COLO668 (cell line): ENCODE results near the gene PCNX1.
"Not testable (repeated sequence)": the region's sequence is repeated elsewhere in the genome, so short reads cannot be mapped to it uniquely, and the experiment has no call there.

Source experiments
- DNase-seq: peaks from one replicate; lab custom pipeline; 2025; ENCODE audit not compliant: unreplicated experiment; lab: John Stamatoyannopoulos, UW

Gene PCNX1

GRCh38 chr14:70915415-70915814 lies 8.2 kb downstream of the PCNX1 start:
- no peak for DNase-seq

GRCh38 chr14:70916300-70916699 lies 9.0 kb downstream of the PCNX1 start:
- no peak for DNase-seq

- no peak for DNase-seq
These were observed 9.5 kb downstream of the PCNX1 start for GRCh38 chr14:70916799-70917198.

DNA sequence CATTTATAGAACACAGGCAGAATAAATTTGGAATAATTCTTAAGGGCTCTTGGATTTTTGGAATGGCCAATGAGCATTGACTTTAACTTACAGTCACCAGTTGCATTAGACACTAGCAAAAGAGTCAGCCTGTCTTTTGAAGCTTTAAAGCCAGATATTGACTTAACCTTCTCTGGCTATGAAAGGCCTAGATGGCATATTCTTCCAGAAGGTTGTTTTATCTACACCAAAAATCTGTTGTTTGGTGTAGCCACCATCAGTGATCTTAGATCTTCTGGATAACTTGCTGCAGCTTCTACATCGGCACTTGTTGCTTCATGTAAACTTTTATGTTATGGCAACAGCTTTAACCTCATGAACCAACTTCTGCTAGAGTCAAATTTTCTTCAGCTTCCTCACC lies 10.4 kb downstream of the PCNX1 start:
- no peak for DNase-seq

GRCh38 chr14:70919774-70920173 lies 12.5 kb downstream of the PCNX1 start:
- no peak for DNase-seq

DNA sequence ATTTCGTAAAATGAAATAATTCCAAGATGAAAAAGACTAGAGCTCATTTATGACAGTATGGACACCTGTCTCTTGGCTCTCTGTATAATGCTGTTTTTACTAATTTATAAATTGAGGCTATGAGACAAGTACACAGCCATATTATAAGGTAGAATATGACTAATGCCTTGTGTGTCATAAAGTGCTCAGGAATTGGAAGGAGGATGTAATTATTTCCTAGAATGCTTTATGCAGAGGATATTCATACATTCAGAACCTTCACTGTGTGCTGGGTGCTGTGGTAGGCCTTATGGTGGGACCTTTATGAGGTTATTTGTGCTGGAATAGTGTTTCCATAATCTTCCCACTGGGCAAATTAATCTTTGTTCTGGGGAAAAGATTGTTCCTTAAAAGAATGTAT lies 13.3 kb downstream of the PCNX1 start:
- no peak for DNase-seq

GRCh38 chr14:70921669-70922068 lies 14.4 kb downstream of the PCNX1 start:
- no peak for DNase-seq

DNA sequence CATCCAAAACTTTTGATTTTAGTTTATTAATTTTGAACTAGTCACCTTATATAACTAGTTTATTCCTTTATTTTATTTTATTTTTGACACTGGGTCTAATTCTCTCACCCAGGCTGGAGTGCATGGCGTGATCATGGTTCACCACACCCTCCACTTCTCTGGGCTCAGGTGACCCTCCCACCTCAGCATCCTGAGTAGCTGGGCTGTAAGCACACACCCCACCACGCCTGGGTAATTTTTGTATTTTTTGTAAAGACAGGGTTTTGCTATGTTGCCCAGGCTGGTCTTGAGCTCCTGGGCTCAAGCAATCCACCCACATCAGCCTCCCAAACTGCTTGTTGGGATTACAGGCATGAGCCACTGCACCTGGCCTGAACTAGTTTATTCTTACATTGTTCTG lies 17.3 kb downstream of the PCNX1 start:
- DNase-seq: no peak

GRCh38 chr14:70926235-70926830 lies 19.1 kb downstream of the PCNX1 start:
- no peak for DNase-seq

DNA sequence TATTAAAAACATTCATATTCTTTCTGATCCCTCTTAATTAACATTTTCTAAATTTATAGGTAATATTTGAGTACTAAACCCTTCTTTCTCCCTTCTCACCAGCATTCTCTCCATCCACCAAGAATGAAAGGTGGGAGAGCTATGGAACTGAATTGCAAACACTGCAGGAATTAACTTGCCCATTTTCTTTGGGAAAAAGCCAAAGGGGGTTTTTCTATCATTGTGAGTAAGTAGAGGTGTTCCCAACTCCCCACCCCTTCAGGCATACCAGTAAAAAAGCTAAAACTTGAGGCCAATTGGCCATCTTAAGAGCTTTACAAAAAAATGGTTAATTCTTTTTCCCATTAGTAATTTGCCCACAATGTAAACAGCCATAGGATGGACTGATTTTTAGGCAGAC lies 23.7 kb downstream of the PCNX1 start:
- no peak for DNase-seq

DNA sequence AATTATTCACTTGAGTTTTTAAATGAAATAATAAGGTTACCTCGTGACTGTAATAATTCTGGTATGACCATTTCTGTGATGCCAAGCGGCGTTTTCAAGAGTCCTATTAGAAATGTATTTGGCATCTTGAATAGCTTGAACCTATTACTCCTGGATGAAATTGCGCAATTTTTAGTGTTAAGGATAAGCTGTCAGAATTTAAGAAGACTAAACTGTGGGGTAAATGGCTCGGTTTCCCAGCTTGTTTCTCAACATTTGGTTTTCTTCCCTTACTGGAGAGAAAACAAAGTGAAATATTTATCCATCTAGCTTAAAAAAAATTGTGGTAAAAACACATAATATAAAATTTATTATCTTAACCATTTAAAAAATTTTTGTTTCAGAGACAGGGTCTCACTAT lies 26.8 kb downstream of the PCNX1 start:
- no peak for DNase-seq

- DNase-seq: no peak
These were observed 27.4 kb downstream of the PCNX1 start for GRCh38 chr14:70934502-70935134.

DNA sequence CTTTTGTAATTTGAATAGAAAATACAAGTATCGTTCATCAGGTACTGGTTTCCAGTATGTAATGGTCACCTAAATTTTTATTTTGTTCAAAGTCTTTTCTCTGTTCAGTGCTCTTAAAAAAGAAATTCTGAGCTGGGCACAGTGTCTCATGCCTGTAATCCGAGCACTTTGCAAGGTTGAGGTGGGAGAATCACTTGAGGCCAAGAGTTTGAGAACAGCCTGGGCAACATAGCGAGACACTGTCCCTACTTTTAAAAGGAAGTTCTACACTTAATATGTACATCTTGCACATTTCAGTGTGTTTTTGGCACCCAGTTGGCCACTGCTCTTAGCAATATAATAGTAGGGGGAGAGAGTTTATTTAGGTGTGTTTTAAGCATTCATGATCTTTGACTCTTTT lies 27.9 kb downstream of the PCNX1 start:
- DNase-seq: no peak

DNA sequence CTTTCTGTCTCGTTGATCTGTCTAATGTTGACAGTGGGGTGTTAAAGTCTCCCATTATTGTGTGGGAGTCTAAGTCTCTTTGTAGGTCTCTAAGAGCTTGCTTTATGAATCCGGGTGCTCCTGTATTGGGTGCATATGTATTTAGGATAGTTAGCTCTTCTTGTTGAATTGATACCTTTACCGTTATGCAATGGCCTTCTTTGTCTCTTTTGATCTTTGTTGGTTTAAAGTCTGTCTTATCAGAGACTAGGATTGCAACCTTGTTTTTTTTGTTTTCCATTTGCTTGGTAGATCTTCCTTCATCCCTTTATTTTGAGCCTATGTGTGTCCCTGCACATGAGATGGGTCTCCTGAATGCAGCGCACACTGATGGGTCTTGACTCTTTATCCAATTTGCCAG lies 32.4 kb downstream of the PCNX1 start:
- not testable (repeated sequence) for DNase-seq

DNA sequence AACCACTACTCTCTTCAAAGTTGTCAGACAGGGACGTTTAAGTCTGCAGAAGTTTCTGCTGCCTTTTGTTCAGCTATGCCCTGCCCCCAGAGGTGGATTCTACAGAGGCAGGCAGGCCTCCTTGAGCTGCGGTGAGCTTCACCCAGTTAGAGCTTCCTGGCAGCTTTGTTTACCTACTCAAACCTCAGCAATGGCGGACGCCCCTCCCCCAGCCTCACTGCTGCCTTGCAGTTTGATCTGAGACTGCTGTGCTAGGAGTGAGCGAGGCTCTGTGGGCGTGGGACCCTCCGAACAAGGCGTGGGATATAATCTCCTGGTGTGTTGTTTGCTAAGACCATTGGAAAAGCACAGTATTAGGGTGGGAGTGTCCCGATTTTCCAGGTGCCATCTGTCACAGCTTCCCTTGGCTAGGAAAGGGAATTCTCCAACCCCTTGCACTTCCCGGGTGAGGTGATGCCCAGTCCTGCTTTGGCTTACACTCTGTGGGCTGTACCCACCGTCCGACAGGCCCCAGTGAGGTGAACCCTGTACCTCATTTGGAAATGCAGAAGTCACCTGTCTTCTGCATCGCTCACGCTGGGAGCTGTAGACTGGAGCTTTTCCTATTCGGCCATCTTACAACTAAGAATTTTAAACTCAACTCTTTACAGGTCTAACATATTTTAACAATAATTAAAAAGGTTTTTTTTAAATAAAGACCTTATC lies 34.5 kb downstream of the PCNX1 start:
- not testable (repeated sequence) for DNase-seq

DNA sequence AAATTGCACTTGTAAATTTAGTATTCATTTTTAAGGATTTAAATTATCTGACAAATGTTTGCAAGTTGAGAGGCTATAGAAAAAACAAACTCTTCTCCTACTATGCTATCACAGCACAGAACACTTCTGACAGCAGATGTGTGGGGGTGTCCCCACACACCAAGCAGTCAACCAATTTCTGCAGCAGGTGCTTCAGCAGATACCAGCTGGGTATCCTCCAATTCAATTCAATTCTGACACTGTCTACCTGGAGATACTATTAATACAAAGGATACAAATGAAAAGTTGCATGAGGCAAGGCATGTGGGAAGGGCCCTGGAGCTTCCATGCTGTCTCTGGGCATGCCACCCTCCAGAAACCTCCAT lies 35.1 kb downstream of the PCNX1 start:
- DNase-seq: no peak

GRCh38 chr14:70942721-70943120 lies 35.5 kb downstream of the PCNX1 start:
- not testable (repeated sequence) for DNase-seq

GRCh38 chr14:70943838-70944237 lies 36.6 kb downstream of the PCNX1 start:
- no peak for DNase-seq

DNA sequence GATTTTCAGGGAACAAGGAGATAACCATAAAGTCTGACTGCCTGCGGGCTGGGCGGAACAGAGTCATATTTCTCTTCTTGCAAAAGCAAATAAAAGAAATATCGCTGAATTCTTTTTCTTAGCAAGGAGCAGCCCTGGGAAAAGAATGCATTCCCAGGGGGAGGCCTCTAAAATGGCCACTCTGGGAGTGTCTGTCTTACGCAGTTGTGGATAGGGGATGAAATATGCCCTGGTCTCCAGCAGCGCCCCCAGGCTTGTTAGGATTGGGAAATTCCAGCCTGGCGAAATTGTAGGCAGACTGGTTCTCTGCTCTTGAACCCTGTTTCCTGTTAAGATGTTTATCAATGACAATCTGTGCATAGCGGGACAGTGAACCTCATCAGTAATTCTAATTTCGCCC lies 40.5 kb downstream of the PCNX1 start:
- DNase-seq: peak; percentile 10

- no peak for DNase-seq
These were observed 45.2 kb downstream of the PCNX1 start for GRCh38 chr14:70952485-70952884.

GRCh38 chr14:70954068-70954467 lies 46.8 kb downstream of the PCNX1 start:
- DNase-seq: no peak
